Mesothelial cell of epicardium (in vitro differentiated cells): ENCODE results near the gene NCK2. TPM values are rescaled to one million over a fixed set of nuclear protein-coding genes. Genes with fewer than 3 reads are reported as not detected.

Source experiments
- DNase-seq, 2 experiments: peaks; one replicate each; pipeline ENCODE4 v3.0.0; 2021; ENCODE audit warnings: low spot score in 2 of 2; ENCODE audit not compliant: unreplicated experiment in 2 of 2
- H3K27ac Mint-ChIP-seq: 2 replicates; pipeline ENCODE4 v1.8.0; 2021; ENCODE audit warnings: mixed read lengths
- H3K27me3 Mint-ChIP-seq: 2 replicates; pipeline ENCODE4 v1.8.0; 2021; ENCODE audit warnings: low read depth, mixed read lengths
- H3K36me3 Mint-ChIP-seq: 2 replicates; pipeline ENCODE4 v1.8.0; 2021; ENCODE audit warnings: mixed read lengths
- H3K4me1 Mint-ChIP-seq: 2 replicates; pipeline ENCODE4 v1.8.0; 2021; ENCODE audit warnings: mixed read lengths
- H3K4me3 Mint-ChIP-seq: 2 replicates; pipeline ENCODE4 v1.8.0; 2021; ENCODE audit warnings: mild to moderate bottlenecking, moderate library complexity, mixed read lengths
- H3K9me3 Mint-ChIP-seq: 2 replicates; pipeline ENCODE4 v1.8.0; 2021; ENCODE audit warnings: mixed read lengths
- total RNA-seq: library from RNA; stranded (reverse); gene quantifications from 3 replicates; pipeline ENCODE4 v1.2.1, GENCODE V29; 2021
- TF ChIP-seq, protein P1 (sequence below): fragments of 200-600 bp; sonication (generic); IDR thresholded peaks from one replicate; pipeline ENCODE4 v1.5.0; 2021; ENCODE audit warnings: antibody characterized with exemption; ENCODE audit not compliant: unreplicated experiment

Gene NCK2
- total RNA-seq, 1 donor from 2014 or later = 59.5 TPM

DNA sequence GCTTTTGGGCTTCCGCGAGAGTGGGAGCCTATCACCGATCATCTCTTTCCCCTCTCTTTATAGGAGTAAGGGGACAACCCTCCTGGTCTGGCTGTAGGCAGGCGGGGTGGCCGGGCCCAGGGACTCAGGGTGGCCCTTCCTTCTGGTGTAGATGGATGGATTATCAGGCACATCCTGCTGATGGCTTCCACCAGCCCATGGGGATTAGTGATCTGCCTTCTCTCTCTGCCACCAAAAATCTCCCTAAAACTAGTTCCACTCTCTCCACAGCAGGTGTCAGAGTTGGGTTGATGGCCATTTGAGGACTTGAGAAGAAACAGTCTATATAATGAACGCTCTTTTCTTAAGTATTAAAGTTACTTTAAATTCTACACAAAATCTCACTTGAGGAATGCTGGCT is 37.4 kb downstream of the NCK2 start:
- no peaks in the 10 kb centered on the region for H3K36me3 Mint-ChIP-seq
- H3K4me1 Mint-ChIP-seq = peaks cover 25% of the 10 kb centered on the region

DNA sequence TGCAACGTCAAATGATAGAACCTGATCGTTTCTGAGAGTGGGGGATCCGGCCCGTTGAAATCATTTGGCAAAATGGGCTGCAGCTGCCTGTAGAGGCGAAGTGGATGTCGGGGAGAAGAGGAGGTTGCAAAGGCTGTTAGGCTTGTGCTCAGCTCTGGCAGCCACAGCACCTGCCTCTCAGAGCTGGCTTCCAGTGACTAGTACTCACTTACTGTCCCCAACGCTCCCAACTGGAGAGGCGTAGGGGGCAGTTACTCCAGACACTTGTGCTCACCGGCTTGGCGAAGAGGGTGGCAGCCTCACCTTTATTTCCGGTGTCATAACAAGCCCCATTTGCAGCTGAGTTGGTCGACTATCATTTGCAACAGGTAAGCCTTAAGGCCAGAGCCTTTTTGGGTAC is 37.9 kb downstream of the NCK2 start:
- Mint-ChIP-seq H3K4me3 (no peak overlapping the region), H3K9me3 (no peaks in the 10 kb centered on the region), H3K4me1 (peaks cover 25% of the 10 kb centered on the region), H3K27ac (no peak overlapping the region), H3K36me3 (no peaks in the 10 kb centered on the region), H3K27me3 (no peaks in the 10 kb centered on the region)
- no peak for DNase-seq
- TF ChIP-seq, protein P1, sequence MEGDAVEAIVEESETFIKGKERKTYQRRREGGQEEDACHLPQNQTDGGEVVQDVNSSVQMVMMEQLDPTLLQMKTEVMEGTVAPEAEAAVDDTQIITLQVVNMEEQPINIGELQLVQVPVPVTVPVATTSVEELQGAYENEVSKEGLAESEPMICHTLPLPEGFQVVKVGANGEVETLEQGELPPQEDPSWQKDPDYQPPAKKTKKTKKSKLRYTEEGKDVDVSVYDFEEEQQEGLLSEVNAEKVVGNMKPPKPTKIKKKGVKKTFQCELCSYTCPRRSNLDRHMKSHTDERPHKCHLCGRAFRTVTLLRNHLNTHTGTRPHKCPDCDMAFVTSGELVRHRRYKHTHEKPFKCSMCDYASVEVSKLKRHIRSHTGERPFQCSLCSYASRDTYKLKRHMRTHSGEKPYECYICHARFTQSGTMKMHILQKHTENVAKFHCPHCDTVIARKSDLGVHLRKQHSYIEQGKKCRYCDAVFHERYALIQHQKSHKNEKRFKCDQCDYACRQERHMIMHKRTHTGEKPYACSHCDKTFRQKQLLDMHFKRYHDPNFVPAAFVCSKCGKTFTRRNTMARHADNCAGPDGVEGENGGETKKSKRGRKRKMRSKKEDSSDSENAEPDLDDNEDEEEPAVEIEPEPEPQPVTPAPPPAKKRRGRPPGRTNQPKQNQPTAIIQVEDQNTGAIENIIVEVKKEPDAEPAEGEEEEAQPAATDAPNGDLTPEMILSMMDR = no peak

More for the DNA sequence above, 37.4 kb downstream of the NCK2 start:
- DNase-seq = no peak
- H3K9me3 Mint-ChIP-seq = no peaks in the 10 kb centered on the region
- H3K27ac Mint-ChIP-seq = no peak overlapping the region
- H3K27me3 Mint-ChIP-seq = no peaks in the 10 kb centered on the region
- H3K4me3 Mint-ChIP-seq = no peak overlapping the region
- TF ChIP-seq, protein P1 = no peak

DNA sequence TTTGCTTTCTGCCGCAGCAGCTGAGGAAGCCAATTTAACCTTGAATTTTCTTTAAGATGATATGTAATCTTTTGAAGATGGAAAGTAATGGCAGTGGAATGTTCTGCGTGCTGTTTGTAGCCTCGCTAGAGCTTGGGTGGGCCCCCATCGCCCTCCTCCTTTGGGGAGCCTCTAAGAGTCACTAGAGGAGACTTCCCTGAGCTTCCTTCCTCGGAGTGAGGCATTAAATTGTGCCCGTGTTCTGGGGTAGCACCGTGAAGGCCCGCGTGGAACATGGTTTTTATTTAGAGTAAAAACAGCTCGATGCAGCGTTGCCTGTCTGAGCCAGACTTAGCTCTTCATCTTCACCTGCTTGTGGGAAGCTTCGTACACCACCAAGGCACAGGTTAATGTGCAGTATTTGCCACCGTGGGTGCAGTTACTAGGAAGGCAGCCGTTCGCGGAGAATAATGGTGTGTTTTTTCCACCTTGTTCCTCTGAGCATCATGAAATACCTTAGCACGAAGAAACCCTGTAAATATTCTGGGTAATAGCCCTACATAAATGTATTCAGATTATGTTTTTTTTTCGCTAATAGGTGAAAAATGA is 38.5 kb downstream of the NCK2 start:
- H3K27me3 Mint-ChIP-seq = no peaks in the 10 kb centered on the region
- no peak for DNase-seq
- TF ChIP-seq, protein P1 = no peak
- no peaks in the 10 kb centered on the region for H3K9me3 Mint-ChIP-seq
- no peak overlapping the region for H3K27ac Mint-ChIP-seq
- no peaks in the 10 kb centered on the region for H3K36me3 Mint-ChIP-seq
- peaks cover 25% of the 10 kb centered on the region for H3K4me1 Mint-ChIP-seq
- no peak overlapping the region for H3K4me3 Mint-ChIP-seq

DNA sequence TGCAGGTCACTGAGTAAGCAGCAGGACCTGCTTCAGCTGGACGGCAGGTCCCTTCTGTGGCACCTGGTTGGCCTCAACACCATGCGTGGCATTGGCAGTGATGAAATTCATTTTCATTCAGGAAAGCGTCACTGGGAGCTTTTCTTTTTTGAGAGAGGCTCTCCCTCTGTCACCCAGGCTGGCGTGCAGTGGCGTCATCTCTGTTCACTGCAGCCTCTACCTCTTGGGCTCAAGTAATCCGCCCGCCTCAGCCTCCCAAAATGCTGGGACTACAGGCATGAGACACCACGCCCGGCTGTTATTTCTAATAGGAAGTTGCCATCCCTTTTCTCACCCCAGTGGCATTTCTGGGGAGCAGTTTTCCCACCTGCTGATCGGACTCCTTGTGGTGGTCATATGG is 39.3 kb downstream of the NCK2 start:
- no peaks in the 10 kb centered on the region for H3K27me3 Mint-ChIP-seq
- H3K9me3 Mint-ChIP-seq = no peaks in the 10 kb centered on the region
- H3K27ac Mint-ChIP-seq = no peak overlapping the region
- H3K36me3 Mint-ChIP-seq = no peaks in the 10 kb centered on the region
- H3K4me3 Mint-ChIP-seq = no peak overlapping the region
- DNase-seq = no peak
- TF ChIP-seq, protein P1 = no peak
- H3K4me1 Mint-ChIP-seq = peaks cover 28% of the 10 kb centered on the region

DNA sequence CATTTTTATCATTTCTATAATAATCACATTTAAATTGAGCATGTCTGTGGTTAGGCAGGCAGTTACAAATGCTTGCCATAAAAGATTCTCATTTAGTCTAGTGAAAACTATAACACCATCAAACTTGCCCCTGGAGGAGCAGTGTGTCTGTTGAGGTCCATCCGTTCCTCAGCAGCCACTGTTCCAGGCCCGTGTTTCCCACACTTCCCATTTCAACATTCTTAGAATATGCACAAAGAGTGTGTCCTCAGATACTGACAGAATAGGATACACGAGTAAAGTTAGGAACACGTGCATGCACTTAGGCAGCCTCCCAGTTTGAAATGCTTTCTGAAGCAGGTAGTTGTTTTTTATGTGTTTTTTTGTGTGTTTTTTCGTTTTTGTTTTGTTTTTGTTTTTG is 39.9 kb downstream of the NCK2 start:
- Mint-ChIP-seq H3K27me3 (no peaks in the 10 kb centered on the region), H3K36me3 (no peaks in the 10 kb centered on the region), H3K9me3 (no peaks in the 10 kb centered on the region), H3K27ac (no peak overlapping the region), H3K4me3 (no peak overlapping the region), H3K4me1 (peaks cover 24% of the 10 kb centered on the region)
- DNase-seq = no peak
- TF ChIP-seq, protein P1 = no peak
